ENCODE results near the gene SVIP. TPM values are rescaled to one million over a fixed set of nuclear protein-coding genes. Genes with fewer than 3 reads are reported as not detected.

SVIP gene
- total and polyA plus RNA-seq, 8 donors = 18.9 to 35.6 (median 31.0) TPM

DNA sequence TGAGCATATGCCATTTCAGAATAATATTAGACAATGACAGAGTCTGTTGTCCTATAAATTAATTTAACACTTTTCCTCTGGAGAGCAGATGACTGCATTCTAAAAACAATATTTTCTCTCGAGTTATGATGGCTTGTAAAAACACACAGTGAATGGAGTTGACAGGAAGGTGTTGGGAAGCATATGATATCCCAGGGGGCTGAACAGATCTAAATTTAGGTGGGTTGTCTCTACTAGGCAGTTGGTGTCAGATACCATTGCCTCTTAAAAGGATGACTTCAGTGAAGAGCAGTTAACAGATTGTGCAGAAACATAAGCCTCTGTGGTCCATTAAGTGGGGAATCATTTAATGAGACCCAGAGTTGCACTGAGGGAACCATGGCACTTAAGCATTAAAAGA, 30.7 kb downstream of the SVIP start:
- no peaks in the 10 kb centered on the region for H3K4me1 ChIP-seq
- TF ChIP-seq, protein P1, sequence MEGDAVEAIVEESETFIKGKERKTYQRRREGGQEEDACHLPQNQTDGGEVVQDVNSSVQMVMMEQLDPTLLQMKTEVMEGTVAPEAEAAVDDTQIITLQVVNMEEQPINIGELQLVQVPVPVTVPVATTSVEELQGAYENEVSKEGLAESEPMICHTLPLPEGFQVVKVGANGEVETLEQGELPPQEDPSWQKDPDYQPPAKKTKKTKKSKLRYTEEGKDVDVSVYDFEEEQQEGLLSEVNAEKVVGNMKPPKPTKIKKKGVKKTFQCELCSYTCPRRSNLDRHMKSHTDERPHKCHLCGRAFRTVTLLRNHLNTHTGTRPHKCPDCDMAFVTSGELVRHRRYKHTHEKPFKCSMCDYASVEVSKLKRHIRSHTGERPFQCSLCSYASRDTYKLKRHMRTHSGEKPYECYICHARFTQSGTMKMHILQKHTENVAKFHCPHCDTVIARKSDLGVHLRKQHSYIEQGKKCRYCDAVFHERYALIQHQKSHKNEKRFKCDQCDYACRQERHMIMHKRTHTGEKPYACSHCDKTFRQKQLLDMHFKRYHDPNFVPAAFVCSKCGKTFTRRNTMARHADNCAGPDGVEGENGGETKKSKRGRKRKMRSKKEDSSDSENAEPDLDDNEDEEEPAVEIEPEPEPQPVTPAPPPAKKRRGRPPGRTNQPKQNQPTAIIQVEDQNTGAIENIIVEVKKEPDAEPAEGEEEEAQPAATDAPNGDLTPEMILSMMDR (IDR thresholded peaks at IDR 0.05) = no peak
- no peaks in the 10 kb centered on the region for H3K9me3 ChIP-seq
- intact Hi-C loops (cut with DNase I) = no loop called here
- no peak overlapping the region for H3K4me3 ChIP-seq
- H3K36me3 ChIP-seq = no peaks in the 10 kb centered on the region
- no peaks in the 10 kb centered on the region for H3K27me3 ChIP-seq
- H3K27ac ChIP-seq = no peak overlapping the region
- ATAC-seq (no peak), DNase-seq (no peak)

DNA sequence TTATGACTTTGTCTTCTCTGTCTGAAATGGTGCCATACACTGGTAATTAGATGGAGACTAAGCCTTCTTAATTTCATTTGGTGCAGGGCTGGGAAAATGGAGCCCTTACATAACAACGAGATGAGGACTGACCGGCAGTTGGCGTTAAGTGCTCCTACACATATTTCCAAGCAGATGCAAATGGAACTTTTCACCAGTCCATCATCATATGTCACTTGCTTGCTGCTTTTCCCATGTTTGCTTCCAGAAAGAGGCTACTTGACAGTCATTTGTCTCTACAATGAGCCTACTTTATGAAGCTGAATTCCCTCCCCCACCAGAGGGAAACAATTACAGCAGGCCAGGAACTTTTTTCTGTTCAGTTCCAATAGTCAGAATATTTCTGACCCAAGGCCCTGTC, 32.6 kb downstream of the SVIP start:
- DNase-seq = no peak
- ATAC-seq = no peak
- TF ChIP-seq, protein P1 (IDR thresholded peaks at IDR 0.05) = no peak
- Histone ChIP-seq H3K9me3 (no peaks in the 10 kb centered on the region), H3K27me3 (no peaks in the 10 kb centered on the region), H3K4me3 (no peak overlapping the region), H3K27ac (no peak overlapping the region), H3K4me1 (no peaks in the 10 kb centered on the region), H3K36me3 (no peaks in the 10 kb centered on the region)
- intact Hi-C loops (cut with DNase I) = no loop called here

DNA sequence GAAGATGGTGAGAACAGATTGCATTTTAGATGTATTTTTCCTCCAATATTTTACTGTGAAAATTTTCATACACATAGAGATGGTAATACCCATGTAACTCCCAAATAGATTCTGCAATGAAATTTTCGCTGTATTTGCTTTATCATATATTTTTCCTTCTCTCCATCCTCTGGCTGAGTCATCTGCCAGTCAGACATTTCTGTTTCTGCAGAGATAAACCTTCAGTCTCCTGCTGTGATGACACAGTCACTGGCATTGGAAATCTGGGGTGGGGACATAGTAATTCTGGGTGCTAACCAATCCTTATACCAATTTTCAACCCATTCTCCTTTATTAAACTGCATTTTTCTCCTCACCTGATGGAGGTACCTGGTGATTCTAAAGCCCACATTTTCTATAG, 33.7 kb downstream of the SVIP start:
- TF ChIP-seq, protein P1 (IDR thresholded peaks at IDR 0.05) = no peak
- Histone ChIP-seq H3K9me3 (no peaks in the 10 kb centered on the region), H3K27ac (no peak overlapping the region), H3K4me3 (no peak overlapping the region), H3K36me3 (no peaks in the 10 kb centered on the region), H3K4me1 (no peaks in the 10 kb centered on the region), H3K27me3 (no peaks in the 10 kb centered on the region)
- intact Hi-C loops (cut with DNase I) = no loop called here
- ATAC-seq = no peak
- DNase-seq = no peak

DNA sequence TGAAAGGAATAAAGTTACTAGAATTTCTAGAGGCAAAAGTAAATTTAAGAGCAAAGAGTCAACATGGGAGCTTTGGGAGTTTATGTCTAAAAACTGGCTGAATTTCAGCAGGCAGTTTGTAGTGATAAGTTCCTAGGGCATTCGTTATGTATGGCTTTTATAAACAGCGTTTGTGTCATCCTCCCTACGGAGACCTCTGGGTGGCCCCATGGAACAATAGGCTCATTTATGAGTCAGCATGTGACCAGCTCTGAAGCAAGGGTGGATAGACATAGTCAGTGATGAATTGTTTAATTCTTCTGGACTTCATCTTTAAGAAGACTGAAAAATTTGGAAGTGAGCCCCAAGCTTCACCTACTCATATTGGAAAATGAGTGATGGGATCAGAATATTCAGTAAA, 37.1 kb downstream of the SVIP start:
- intact Hi-C loops (cut with DNase I) = no loop called here
- H3K27me3 ChIP-seq = no peaks in the 10 kb centered on the region
- H3K9me3 ChIP-seq = no peaks in the 10 kb centered on the region
- DNase-seq (no peak), ATAC-seq (no peak)
- H3K36me3 ChIP-seq = no peaks in the 10 kb centered on the region
- H3K4me3 ChIP-seq = no peak overlapping the region
- TF ChIP-seq, protein P1 (IDR thresholded peaks at IDR 0.05) = no peak
- no peaks in the 10 kb centered on the region for H3K4me1 ChIP-seq
- H3K27ac ChIP-seq = no peak overlapping the region

DNA sequence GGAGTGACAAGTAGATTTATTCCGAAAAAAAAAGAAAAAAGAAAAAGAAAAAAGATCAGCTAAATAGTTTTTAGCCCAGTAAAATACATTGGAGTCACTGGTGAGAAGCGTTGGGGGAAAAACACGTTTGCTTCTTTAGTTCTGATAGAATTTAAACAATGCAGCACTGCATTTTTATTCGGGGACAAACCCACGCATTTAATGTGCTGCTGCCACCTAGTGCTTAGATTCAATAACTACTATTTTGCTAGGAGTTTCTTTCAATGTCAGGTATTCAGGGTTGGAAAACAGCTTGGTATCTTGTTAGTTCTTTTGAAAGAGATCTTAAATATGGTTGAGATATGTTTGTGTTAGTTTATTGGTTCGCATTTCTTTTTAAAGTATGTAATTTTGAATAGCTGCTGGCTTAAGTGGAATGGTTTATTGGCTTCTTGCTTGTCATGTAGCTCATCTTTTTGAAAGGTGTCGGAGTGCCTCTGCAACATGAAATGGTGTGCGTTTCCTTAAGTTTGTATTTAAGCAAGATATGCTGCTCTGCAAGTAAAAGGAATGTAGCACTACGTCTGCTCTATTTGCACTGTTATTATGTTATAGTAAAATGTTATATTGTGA, 41.9 kb downstream of the SVIP start:
- Histone ChIP-seq H3K4me3 (no peak overlapping the region), H3K27me3 (no peaks in the 10 kb centered on the region), H3K27ac (no peak overlapping the region), H3K9me3 (no peaks in the 10 kb centered on the region), H3K4me1 (no peaks in the 10 kb centered on the region), H3K36me3 (no peaks in the 10 kb centered on the region)
- peak; percentile 80 for ATAC-seq
- DNase-seq = peak in 2 of 4 donors; percentile 29 to 52
- intact Hi-C loops (cut with DNase I) = no loop called here
- TF ChIP-seq, protein P1 (IDR thresholded peaks at IDR 0.05) = peak; percentile 57 to 59
